ENCODE measurements around the gene ERI3. TPM values are rescaled to one million over a fixed set of nuclear protein-coding genes. Genes with fewer than 3 reads are reported as not detected.

ERI3 gene
- total RNA-seq, 3 donors from 2014 or later: 35.6 to 42.1 (median 36.4) TPM

GRCh38 chr1:44242746-44243145 lies 112.3 kb downstream of the ERI3 start:
- Histone ChIP-seq H3K4me1 (ENCODE audit: low read depth) (peaks cover 28% of the 10 kb centered on the region), H3K36me3 (ENCODE audit: low read depth) (no peaks in the 10 kb centered on the region), H3K9me3 (no peaks in the 10 kb centered on the region), H3K4me3 (no peak overlapping the region)
- DNase-seq: no peak
- intact Hi-C loops (cut with DNase I, micrococcal nuclease): no loop called here
- no peak for TF ChIP-seq CTCF (IDR thresholded peaks at IDR 0.05)
- ATAC-seq: no peak

GRCh38 chr1:44240802-44241671 lies 114.0 kb downstream of the ERI3 start:
- DNase-seq (no peak), ATAC-seq (no peak)
- Histone ChIP-seq H3K36me3 (ENCODE audit: low read depth) (no peaks in the 10 kb centered on the region), H3K9me3 (no peaks in the 10 kb centered on the region), H3K4me3 (no peak overlapping the region), H3K4me1 (ENCODE audit: low read depth) (peaks cover 44% of the 10 kb centered on the region)
- no peak for TF ChIP-seq CTCF (IDR thresholded peaks at IDR 0.05)
- intact Hi-C loops (cut with DNase I, micrococcal nuclease): no loop called here

- no peaks in the 10 kb centered on the region for H3K9me3 ChIP-seq
- no peak for TF ChIP-seq CTCF (IDR thresholded peaks at IDR 0.05)
- no peaks in the 10 kb centered on the region for H3K36me3 ChIP-seq (ENCODE audit: low read depth)
- peaks cover 44% of the 10 kb centered on the region for H3K4me1 ChIP-seq (ENCODE audit: low read depth)
- ATAC-seq (no peak), DNase-seq (no peak)
- intact Hi-C loops (cut with DNase I, micrococcal nuclease): no loop called here
- H3K4me3 ChIP-seq: no peak overlapping the region
Measured at GRCh38 chr1:44239961-44240371, 115.1 kb downstream of the ERI3 start.

GRCh38 chr1:44239331-44239960 lies 115.6 kb downstream of the ERI3 start:
- H3K36me3 ChIP-seq (ENCODE audit: low read depth): no peaks in the 10 kb centered on the region
- TF ChIP-seq CTCF (IDR thresholded peaks at IDR 0.05): no peak
- intact Hi-C loops (cut with DNase I, micrococcal nuclease): no loop called here
- peak in 1 of 3 donors; percentile 57 for DNase-seq
- no peak overlapping the region for H3K4me3 ChIP-seq
- no peaks in the 10 kb centered on the region for H3K9me3 ChIP-seq
- peaks cover 44% of the 10 kb centered on the region for H3K4me1 ChIP-seq (ENCODE audit: low read depth)
- no peak for ATAC-seq

GRCh38 chr1:44238660-44239059 lies 116.4 kb downstream of the ERI3 start:
- H3K4me1 ChIP-seq (ENCODE audit: low read depth): peaks cover 44% of the 10 kb centered on the region
- H3K36me3 ChIP-seq (ENCODE audit: low read depth): no peaks in the 10 kb centered on the region
- H3K9me3 ChIP-seq: no peaks in the 10 kb centered on the region
- intact Hi-C loops (cut with DNase I, micrococcal nuclease): no loop called here
- H3K4me3 ChIP-seq: no peak overlapping the region
- DNase-seq: no peak
- ATAC-seq: no peak
- no peak for TF ChIP-seq CTCF (IDR thresholded peaks at IDR 0.05)

Measured in mucosa of descending colon (tissue), 3 donors.